Ishikawa (cell line): ENCODE measurements around the gene ANKHD1.

ENCODE experiments used
- CEBPB ChIP-seq: IDR thresholded peaks from 2 replicates; pipeline ENCODE4 v1.6.1; 2012
- CREB1 ChIP-seq: IDR thresholded peaks from 2 replicates; pipeline ENCODE4 v1.6.1; 2012; ENCODE audit warnings: low read depth
- EGR1 ChIP-seq: IDR thresholded peaks from 2 replicates; pipeline ENCODE4 v1.6.1; 2012
- EP300 ChIP-seq: IDR thresholded peaks from 2 replicates; pipeline ENCODE4 v1.6.1; 2012; ENCODE audit warnings: borderline replicate concordance
- FOXM1 ChIP-seq: IDR thresholded peaks from 2 replicates; pipeline ENCODE4 v1.6.1; 2012; ENCODE audit warnings: low read depth, borderline replicate concordance
- NFIC ChIP-seq: IDR thresholded peaks from 2 replicates; pipeline ENCODE4 v1.6.1; 2012
- RAD21 ChIP-seq: IDR thresholded peaks from 2 replicates; pipeline ENCODE4 v1.6.1; 2012; ENCODE audit warnings: low read depth
- TAF1 ChIP-seq: IDR thresholded peaks from 2 replicates; pipeline ENCODE4 v1.6.1; 2012; ENCODE audit warnings: low read depth, mild to moderate bottlenecking
- TCF12 ChIP-seq: IDR thresholded peaks from 2 replicates; pipeline ENCODE4 v1.6.1; 2012; ENCODE audit warnings: low read depth
- TEAD4 ChIP-seq: IDR thresholded peaks from 2 replicates; pipeline ENCODE4 v1.6.1; 2012
- YY1 ChIP-seq: IDR thresholded peaks from 2 replicates; pipeline ENCODE4 v1.6.1; 2012; ENCODE audit warnings: low read depth
- ZBTB7A ChIP-seq: IDR thresholded peaks from 2 replicates; pipeline ENCODE4 v1.6.1; 2012; ENCODE audit warnings: low read depth
- TF ChIP-seq, protein P1 (sequence below): IDR thresholded peaks from 2 replicates; pipeline ENCODE4 v1.6.1; 2012
- TF ChIP-seq, protein P2 (sequence below): IDR thresholded peaks from 2 replicates; pipeline ENCODE4 v1.6.1; 2012; ENCODE audit warnings: low read depth, mild to moderate bottlenecking
- TF ChIP-seq, protein P3 (sequence below): IDR thresholded peaks from 2 replicates; pipeline ENCODE4 v1.6.1; 2012

Gene ANKHD1

DNA sequence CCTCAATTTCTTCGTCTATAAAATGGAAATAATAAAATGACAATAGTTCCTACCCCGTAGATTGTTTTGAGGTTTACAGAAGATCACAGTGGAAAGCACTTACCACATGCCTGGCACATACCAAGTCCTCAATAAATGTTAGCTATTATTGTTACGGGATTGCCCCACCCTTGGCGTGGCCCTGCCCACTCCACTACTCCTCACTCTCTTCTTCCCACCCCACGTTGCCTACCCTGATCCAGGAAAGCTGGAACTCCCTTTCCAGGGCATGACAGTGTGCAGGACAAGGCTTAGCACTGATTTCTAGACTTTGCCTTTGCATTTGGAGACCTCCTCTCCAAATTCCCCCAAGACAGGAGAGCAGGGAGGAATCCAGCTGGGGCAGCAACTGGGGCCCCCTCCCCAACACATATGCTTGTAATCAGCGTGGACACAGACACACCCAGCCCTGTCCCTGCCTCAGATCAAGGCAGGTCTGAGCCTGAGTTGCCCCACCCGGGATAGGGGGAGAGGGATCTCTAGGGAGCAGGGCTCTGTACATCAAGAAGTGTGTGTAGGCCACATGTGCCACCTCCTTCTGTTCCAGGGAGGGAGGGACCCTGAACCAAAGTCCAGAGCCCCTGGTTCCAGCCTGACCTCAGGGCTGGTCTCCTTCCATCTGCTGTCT is 34.9 kb upstream of the ANKHD1 start:
- TF ChIP-seq CREB1, result no peak
- no peak for TF ChIP-seq FOXM1
- no peak for TF ChIP-seq TEAD4
- no peak for TF ChIP-seq TCF12
- TF ChIP-seq, protein P1, sequence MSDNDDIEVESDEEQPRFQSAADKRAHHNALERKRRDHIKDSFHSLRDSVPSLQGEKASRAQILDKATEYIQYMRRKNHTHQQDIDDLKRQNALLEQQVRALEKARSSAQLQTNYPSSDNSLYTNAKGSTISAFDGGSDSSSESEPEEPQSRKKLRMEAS, result no peak
- TF ChIP-seq EP300, result no peak
- TF ChIP-seq EGR1, result no peak
- no peak for TF ChIP-seq TAF1
- TF ChIP-seq ZBTB7A, result no peak
- no peak for TF ChIP-seq NFIC
- TF ChIP-seq, protein P2, sequence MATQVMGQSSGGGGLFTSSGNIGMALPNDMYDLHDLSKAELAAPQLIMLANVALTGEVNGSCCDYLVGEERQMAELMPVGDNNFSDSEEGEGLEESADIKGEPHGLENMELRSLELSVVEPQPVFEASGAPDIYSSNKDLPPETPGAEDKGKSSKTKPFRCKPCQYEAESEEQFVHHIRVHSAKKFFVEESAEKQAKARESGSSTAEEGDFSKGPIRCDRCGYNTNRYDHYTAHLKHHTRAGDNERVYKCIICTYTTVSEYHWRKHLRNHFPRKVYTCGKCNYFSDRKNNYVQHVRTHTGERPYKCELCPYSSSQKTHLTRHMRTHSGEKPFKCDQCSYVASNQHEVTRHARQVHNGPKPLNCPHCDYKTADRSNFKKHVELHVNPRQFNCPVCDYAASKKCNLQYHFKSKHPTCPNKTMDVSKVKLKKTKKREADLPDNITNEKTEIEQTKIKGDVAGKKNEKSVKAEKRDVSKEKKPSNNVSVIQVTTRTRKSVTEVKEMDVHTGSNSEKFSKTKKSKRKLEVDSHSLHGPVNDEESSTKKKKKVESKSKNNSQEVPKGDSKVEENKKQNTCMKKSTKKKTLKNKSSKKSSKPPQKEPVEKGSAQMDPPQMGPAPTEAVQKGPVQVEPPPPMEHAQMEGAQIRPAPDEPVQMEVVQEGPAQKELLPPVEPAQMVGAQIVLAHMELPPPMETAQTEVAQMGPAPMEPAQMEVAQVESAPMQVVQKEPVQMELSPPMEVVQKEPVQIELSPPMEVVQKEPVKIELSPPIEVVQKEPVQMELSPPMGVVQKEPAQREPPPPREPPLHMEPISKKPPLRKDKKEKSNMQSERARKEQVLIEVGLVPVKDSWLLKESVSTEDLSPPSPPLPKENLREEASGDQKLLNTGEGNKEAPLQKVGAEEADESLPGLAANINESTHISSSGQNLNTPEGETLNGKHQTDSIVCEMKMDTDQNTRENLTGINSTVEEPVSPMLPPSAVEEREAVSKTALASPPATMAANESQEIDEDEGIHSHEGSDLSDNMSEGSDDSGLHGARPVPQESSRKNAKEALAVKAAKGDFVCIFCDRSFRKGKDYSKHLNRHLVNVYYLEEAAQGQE, result no peak
- TF ChIP-seq, protein P3, sequence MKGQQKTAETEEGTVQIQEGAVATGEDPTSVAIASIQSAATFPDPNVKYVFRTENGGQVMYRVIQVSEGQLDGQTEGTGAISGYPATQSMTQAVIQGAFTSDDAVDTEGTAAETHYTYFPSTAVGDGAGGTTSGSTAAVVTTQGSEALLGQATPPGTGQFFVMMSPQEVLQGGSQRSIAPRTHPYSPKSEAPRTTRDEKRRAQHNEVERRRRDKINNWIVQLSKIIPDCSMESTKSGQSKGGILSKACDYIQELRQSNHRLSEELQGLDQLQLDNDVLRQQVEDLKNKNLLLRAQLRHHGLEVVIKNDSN, result no peak
- no peak for TF ChIP-seq YY1

DNA sequence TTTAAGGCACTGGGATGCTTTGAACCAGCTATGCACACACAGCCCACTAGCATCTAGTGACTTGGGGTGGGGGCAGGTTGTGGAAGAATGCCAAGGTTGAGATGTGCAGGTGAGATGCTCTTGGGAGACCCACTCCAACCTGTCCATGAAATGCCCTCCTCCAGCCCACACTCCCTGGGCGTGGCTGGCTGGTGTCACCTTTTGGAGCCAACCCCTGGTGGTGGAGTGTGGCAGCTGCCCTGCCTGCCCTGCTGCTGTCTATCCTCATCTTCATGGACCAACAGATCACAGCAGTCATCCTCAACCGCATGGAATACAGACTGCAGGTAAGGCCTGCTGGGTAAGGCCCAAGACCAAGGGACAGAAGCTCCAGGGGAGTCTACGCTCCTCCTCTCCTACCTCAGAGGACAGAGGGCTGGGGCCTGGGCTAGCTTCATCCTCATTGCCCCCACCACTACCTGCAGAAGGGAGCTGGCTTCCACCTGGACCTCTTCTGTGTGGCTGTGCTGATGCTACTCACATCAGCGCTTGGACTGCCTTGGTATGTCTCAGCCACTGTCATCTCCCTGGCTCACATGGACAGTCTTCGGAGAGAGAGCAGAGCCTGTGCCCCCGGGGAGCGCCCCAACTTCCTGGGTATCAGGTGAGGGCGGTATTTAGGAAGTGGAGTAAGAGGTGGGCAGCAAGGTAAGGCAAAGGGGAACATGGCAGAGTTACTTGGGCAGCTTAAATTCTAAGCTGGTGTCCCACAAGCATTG is 34.2 kb upstream of the ANKHD1 start:
- no peak for TF ChIP-seq CEBPB
- no peak for TF ChIP-seq YY1
- TF ChIP-seq TCF12, result no peak
- TF ChIP-seq EP300, result no peak
- no peak for TF ChIP-seq ZBTB7A
- TF ChIP-seq EGR1, result no peak
- TF ChIP-seq RAD21, result no peak
- no peak for TF ChIP-seq TAF1

DNA sequence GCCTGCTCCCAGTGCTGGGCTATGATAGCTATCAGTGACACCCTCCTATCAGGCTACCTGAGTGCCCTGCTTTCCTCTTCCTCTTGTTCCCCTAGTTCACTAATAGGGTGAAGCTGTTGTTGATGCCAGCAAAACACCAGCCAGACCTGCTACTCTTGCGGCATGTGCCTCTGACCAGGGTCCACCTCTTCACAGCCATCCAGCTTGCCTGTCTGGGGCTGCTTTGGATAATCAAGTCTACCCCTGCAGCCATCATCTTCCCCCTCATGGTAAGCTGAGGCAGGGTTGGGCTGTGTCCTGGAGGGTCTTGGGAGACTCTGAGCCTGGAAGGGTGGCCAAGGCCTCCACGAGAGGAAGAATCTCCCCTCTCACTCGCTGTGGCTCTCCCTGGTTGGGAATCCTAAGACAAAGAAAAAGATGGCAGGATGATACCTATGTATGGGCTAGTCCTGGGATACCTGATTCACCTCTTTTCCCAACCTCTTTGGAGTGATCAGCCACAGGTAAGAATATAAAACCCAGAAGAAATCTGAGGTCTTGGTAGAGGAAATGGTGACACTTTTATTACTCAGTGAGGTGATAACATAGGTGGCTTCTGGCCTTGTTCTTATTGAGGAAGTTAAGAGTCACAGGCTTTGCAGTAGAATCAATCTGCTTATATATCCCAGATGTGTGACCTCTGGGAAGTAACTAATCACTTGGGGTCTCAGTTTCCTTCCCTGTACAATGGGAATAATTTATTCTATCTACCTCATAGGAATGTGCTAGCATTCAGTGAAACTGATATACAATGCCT is 30.1 kb upstream of the ANKHD1 start:
- no peak for TF ChIP-seq TAF1

DNA sequence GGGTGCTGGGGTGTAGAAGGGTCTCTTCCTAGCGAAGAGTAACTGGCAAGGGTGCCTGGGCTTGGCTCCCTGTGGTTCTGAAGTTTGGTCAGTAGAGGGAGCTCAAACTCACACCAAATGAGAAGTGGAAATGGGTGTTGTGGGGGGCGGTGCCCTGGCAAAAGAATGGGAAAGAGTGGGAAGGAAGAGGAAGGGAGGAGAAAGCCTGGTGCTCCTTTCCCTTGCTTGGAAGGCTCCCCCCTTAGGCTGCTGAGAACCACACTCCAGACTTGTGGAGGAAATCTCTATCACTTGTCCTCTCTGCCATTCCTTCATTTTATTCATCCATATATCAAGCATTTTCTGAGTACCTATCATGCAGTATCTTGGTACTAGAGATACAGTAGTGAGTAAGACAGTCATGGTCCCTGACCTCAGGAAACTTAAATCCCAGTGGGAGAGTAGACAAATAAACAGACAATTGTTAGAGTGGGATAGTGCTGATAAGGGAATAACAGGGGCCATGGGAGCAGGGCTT is 28.6 kb upstream of the ANKHD1 start:
- TF ChIP-seq, protein P1, result no peak
- TF ChIP-seq RAD21 (peak; percentile 88), TEAD4 (no peak), CEBPB (no peak), YY1 (no peak), ZBTB7A (no peak)

DNA sequence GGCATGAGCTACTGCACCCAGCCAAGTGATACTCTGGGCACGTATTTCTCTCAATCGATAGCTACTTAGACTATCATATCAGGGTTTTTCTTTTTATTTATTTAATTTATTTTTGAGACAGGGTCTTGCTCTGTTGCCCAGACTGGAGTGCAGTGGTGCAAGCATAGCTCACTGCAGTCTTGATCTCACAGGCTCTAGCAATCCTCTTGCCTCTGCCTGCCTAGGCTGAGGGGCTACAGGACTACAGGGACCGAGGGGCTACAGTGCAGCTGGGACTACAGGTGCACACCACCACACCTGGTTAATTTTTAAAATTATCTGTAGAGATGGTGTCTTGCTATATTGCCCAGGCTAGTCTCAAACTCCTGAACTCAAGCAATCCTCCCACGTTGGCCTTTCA is 20.3 kb upstream of the ANKHD1 start:
- TF ChIP-seq CREB1 (no peak), TAF1 (no peak), EGR1 (no peak), FOXM1 (no peak), NFIC (no peak)
- TF ChIP-seq, protein P2, result no peak

DNA sequence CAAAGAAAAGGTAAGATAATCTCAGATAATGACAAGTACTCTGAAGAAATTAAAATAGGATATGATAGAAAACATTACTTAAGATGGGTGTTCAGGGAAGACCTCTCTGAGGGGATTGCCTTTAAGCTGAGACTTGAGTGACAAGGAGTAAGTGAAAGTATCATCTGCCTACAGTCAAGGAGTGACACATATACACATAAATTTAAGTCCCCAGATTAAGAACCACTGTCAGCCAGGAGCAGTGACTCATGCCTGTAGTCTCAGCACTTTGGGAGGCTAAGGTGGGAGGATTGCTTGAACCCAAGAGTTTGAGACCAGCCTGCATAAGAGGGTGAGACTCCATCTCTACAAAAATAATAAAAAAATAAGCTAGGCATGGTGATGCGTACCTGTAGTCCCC is 19.7 kb upstream of the ANKHD1 start:
- TF ChIP-seq, protein P1, result no peak
- TF ChIP-seq, protein P2, result no peak
- TF ChIP-seq CEBPB (no peak), TEAD4 (no peak), FOXM1 (no peak), EP300 (no peak), TAF1 (no peak), EGR1 (no peak), NFIC (no peak), ZBTB7A (no peak), RAD21 (no peak), CREB1 (no peak)
- TF ChIP-seq, protein P3, result no peak
